SK-N-SH (cell line): ENCODE results near the gene ZSCAN10. TPM values are rescaled to one million over a fixed set of nuclear protein-coding genes. Genes with fewer than 3 reads are reported as not detected.

Source experiments
- CTCF ChIA-PET: fragments of 300-600, 350-600 bp; formaldehyde crosslinking; extraction: SDS; loops from one replicate; lab custom pipeline; 2021; lab: Yijun Ruan, JAX
- POLR2A ChIA-PET: fragments of 350-600 bp; sonication (Branson Sonifier 250); formaldehyde crosslinking; extraction: SDS; loops from one replicate; lab custom pipeline; 2020; ENCODE audit warnings: antibody characterized with exemption, inconsistent platforms; lab: Yijun Ruan, JAX
- DNase-seq: peaks from one replicate; pipeline ENCODE4 v3.0.0; 2012
- H2AFZ ChIP-seq: fragments of 200-600 bp; sonication (generic); 2 replicates; pipeline ENCODE4 v1.8.1; 2016; ENCODE audit warnings: antibody characterized with exemption, mild to moderate bottlenecking, low read depth
- H3F3A ChIP-seq: fragments of 200-600 bp; sonication (generic); replicated peaks from 2 replicates; pipeline ENCODE3; 2016; ENCODE audit warnings: antibody characterized with exemption, mild to moderate bottlenecking; ENCODE audit not compliant: insufficient read depth
- H3K27ac ChIP-seq, 2 experiments: fragments of 200-500 bp in 1 of 2; fragments of 200-600 bp in 1 of 2; sonication (Bioruptor generic) in 1 of 2; sonication (generic), shearing (Covaris generic) in 1 of 2; 2 replicates each; pipeline versions ENCODE4 v1.5.1 to v1.6.1; 2014 to 2016; ENCODE audit warnings: low read depth in 2 of 2, inconsistent platforms in 1 of 2, low read length in 1 of 2, mild to moderate bottlenecking in 1 of 2, mixed read lengths in 1 of 2
- H3K27me3 ChIP-seq: fragments of 200-600 bp; sonication (generic), shearing (Covaris generic); 2 replicates; pipeline ENCODE4 v1.6.1; 2016; ENCODE audit warnings: mixed run types; ENCODE audit not compliant: insufficient read depth
- H3K36me3 ChIP-seq, 2 experiments: fragments of 200-500 bp in 1 of 2; fragments of 200-600 bp in 1 of 2; sonication (Bioruptor generic) in 1 of 2; sonication (generic) in 1 of 2; replicated peaks in 1 of 2; 2 replicates each; pipeline versions ENCODE3 to v1.5.1; 2014 to 2016; ENCODE audit warnings: low read length in 1 of 2, mild to moderate bottlenecking in 1 of 2; ENCODE audit not compliant: insufficient read depth in 2 of 2, control insufficient read depth in 1 of 2
- H3K4me1 ChIP-seq, 2 experiments: fragments of 200-500 bp in 1 of 2; fragments of 200-600 bp in 1 of 2; sonication (Bioruptor generic) in 1 of 2; sonication (generic), shearing (Covaris generic) in 1 of 2; 2 replicates each; pipeline versions ENCODE4 v1.5.1 to v1.6.1; 2014 to 2016; ENCODE audit warnings: low read depth in 1 of 2, low read length in 1 of 2, mixed run types in 1 of 2; ENCODE audit not compliant: insufficient read depth in 2 of 2, control insufficient read depth in 1 of 2
- H3K4me2 ChIP-seq: fragments of 200-600 bp; sonication (generic), shearing (Covaris generic); 2 replicates; pipeline ENCODE4 v1.6.1; 2017; ENCODE audit warnings: mixed run types
- H3K4me3 ChIP-seq, 2 experiments: fragments of 200-500 bp in 1 of 2; fragments of 200-600 bp in 1 of 2; sonication (Bioruptor generic) in 1 of 2; sonication (generic), shearing (Covaris generic) in 1 of 2; 2 replicates each; pipeline versions ENCODE4 v1.5.1 to v1.8.1; 2014 to 2016; ENCODE audit warnings: low read depth in 2 of 2, inconsistent platforms in 1 of 2, low read length in 1 of 2, mild to moderate bottlenecking in 1 of 2, mixed read lengths in 1 of 2, moderate library complexity in 1 of 2
- H3K79me2 ChIP-seq: fragments of 200-600 bp; sonication (generic); 2 replicates; pipeline ENCODE4 v1.8.1; 2017; ENCODE audit warnings: mild to moderate bottlenecking; ENCODE audit not compliant: insufficient read depth
- H3K9ac ChIP-seq: fragments of 200-600 bp; sonication (generic); 2 replicates; pipeline ENCODE4 v1.6.1; 2017; ENCODE audit warnings: mixed run types
- H3K9me2 ChIP-seq: fragments of 200-600 bp; sonication (generic); 2 replicates; pipeline ENCODE4 v1.6.1; 2017; ENCODE audit warnings: mixed run types
- H3K9me3 ChIP-seq: fragments of 200-600 bp; sonication (generic); 2 replicates; pipeline ENCODE4 v1.6.1; 2017; ENCODE audit warnings: mixed run types, mild to moderate bottlenecking, moderate library complexity
- H4K20me1 ChIP-seq: fragments of 200-600 bp; sonication (generic); 2 replicates; pipeline ENCODE4 v1.6.1; 2017; ENCODE audit warnings: mild to moderate bottlenecking, mixed run types; ENCODE audit not compliant: insufficient read depth
- CHD2 ChIP-seq: fragments of 150-350 bp; IDR thresholded peaks from 2 replicates; pipeline ENCODE4 v1.6.1; 2018; ENCODE audit warnings: low read length; ENCODE audit not compliant: partially characterized antibody
- ELF1 ChIP-seq: IDR thresholded peaks from 2 replicates; pipeline ENCODE4 v1.4.0; 2012
- EP300 ChIP-seq, 2 experiments: IDR thresholded peaks; 2 replicates each; pipeline versions ENCODE4 v1.4.0 to v1.6.1; 2012; ENCODE audit warnings: borderline replicate concordance in 1 of 2, low read depth in 1 of 2, low read length in 1 of 2
- FOXJ3 ChIP-seq: sonication (generic); formaldehyde crosslinking; IDR thresholded peaks from 2 replicates; pipeline ENCODE4 v1.5.1; 2020; ENCODE audit warnings: mild to moderate bottlenecking, missing genetic modification reagents
- GATA2 ChIP-seq: sonication (generic); formaldehyde crosslinking; IDR thresholded peaks from 2 replicates; pipeline ENCODE4 v1.5.0; 2020; ENCODE audit warnings: mild to moderate bottlenecking, missing genetic modification reagents
- MEF2A ChIP-seq: IDR thresholded peaks from 2 replicates; pipeline ENCODE4 v1.4.0; 2012; ENCODE audit warnings: low read depth, borderline replicate concordance
- MXI1 ChIP-seq: IDR thresholded peaks from 2 replicates; pipeline ENCODE4 v1.6.1; 2012; ENCODE audit warnings: mild to moderate bottlenecking, low read depth, low read length, improper control_type of control experiment
- NRF1 ChIP-seq: IDR thresholded peaks from 2 replicates; pipeline ENCODE4 v1.6.1; 2012; ENCODE audit warnings: low read depth, mild to moderate bottlenecking, low read length
- RAD21 ChIP-seq: IDR thresholded peaks from 2 replicates; pipeline ENCODE4 v1.6.1; 2012; ENCODE audit warnings: mild to moderate bottlenecking, low read length
- RFX5 ChIP-seq: IDR thresholded peaks from 2 replicates; pipeline ENCODE4 v1.6.1; 2012; ENCODE audit warnings: mild to moderate bottlenecking, improper control_type of control experiment, low read length
- SIN3A ChIP-seq: IDR thresholded peaks from 2 replicates; pipeline ENCODE4 v1.6.1; 2012; ENCODE audit warnings: low read depth, mild to moderate bottlenecking, low read length, moderate library complexity, borderline replicate concordance
- SMC3 ChIP-seq: IDR thresholded peaks from 2 replicates; pipeline ENCODE4 v1.6.1; 2012; ENCODE audit warnings: low read depth, low read length, improper control_type of control experiment
- TCF12 ChIP-seq: IDR thresholded peaks from 2 replicates; pipeline ENCODE4 v1.4.0; 2012
- USF1 ChIP-seq: IDR thresholded peaks from 2 replicates; pipeline ENCODE4 v1.4.0; 2012; ENCODE audit warnings: low read depth, borderline replicate concordance
- WGBS: methylation state at CpG from one replicate; pipeline ENCODE4 v1.1.6; 2017; ENCODE audit warnings: low lambda C conversion rate; 5-methylcytosine and 5-hydroxymethylcytosine counted together
- polyA plus RNA-seq, 3 experiments: library from polyadenylated mRNA; depleted of rRNA; stranded (reverse); fragments of >200 nt; gene quantifications; 2 replicates each; pipeline ENCODE4 v1.2.3, GENCODE V29; 2012
- TF ChIP-seq, protein P1 (sequence below): IDR thresholded peaks from 2 replicates; pipeline ENCODE4 v1.4.0; 2012; ENCODE audit warnings: low read depth
- TF ChIP-seq, protein P2 (sequence below): fragments of 150-350 bp; IDR thresholded peaks from 2 replicates; pipeline ENCODE4 v1.6.1; 2016; ENCODE audit warnings: mild to moderate bottlenecking, low read depth, low read length

Gene ZSCAN10
- polyA plus RNA-seq, 1 of the 3 experiments (the other 2 are of a cell fraction), result 0.05 TPM

DNA sequence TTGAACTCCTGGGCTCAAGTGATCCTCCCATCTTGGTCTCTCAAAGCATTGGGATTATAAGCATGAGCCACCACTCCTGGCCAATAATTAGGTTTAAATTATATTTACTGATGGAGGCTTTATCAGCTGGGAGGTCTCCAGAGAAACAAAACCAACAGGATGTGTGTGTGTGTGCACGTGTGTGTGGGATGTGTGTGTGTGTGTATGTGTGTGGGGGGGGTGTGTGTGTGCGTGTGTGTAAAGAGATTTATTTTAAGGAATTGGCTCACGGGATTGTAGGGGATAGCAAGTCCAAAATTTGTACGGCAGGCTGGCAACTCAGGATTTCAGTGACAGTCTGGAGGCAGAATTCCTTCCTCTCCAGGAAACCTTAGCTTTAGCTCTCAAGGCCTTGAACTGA is 48.1 kb downstream of the ZSCAN10 start:
- Histone ChIP-seq H3K36me3 (no peaks in the 10 kb centered on the region), H2AFZ (no peak overlapping the region), H3K9me2 (no peaks in the 10 kb centered on the region), H3K27me3 (peaks cover 37% of the 10 kb centered on the region), H4K20me1 (no peaks in the 10 kb centered on the region), H3K9me3 (no peaks in the 10 kb centered on the region), H3K27ac (no peak overlapping the region), H3F3A (peaks cover 4% of the 10 kb centered on the region), H3K9ac (no peak overlapping the region), H3K4me2 (no peak overlapping the region), H3K4me3 (no peak overlapping the region), H3K79me2 (no peaks in the 10 kb centered on the region), H3K4me1 (no peaks in the 10 kb centered on the region; a peak in 1 of 4 replicates)
- no peak for TF ChIP-seq MEF2A
- no peak for TF ChIP-seq NRF1
- TF ChIP-seq EP300 (IDR thresholded peaks at IDR 0.05; ENCODE audit: borderline replicate concordance in 1 of 2, low read depth in 1 of 2, low read length in 1 of 2), result no peak
- TF ChIP-seq CHD2, result no peak
- no peak for TF ChIP-seq RFX5
- TF ChIP-seq FOXJ3, result no peak
- no peak for TF ChIP-seq GATA2 (CRISPR knock-in tag)
- TF ChIP-seq, protein P1, sequence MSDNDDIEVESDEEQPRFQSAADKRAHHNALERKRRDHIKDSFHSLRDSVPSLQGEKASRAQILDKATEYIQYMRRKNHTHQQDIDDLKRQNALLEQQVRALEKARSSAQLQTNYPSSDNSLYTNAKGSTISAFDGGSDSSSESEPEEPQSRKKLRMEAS, result no peak
- 59% methylated on average over 4 of the region's 4 CpGs for WGBS
- ChIA-PET CTCF (interaction anchor here (0.9 to 5.8 kb wide), 4 partner anchors 9 to 124 kb away, joined by 3 to 57 read pairs (median 3); no protein-coding TSS in a partner anchor), POLR2A (no interaction called here)
- no peak for DNase-seq

DNA sequence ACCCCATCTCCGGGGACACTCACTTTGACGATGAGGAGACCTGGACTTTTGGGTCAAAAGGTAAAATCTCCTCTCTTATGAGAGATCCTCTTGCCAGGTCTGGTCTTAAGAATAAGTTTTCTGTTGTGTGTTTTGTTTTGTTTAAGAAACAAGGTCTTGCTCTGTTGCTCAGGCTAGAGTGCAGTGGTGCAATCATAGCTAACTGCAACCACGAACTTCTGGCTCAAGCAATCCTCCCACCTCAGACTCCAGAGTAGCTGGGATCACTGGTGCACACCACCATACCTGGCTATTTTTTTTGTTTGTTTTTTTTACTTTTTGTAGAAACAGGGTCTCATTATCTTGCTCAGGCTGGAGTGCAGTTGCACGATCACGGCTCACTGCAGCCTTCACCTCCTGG is 48.6 kb downstream of the ZSCAN10 start:
- Histone ChIP-seq H3K4me2 (no peak overlapping the region), H3K4me1 (no peaks in the 10 kb centered on the region; a peak in 1 of 4 replicates), H2AFZ (no peak overlapping the region), H3K27me3 (peaks cover 42% of the 10 kb centered on the region), H3K4me3 (no peak overlapping the region), H3K27ac (no peak overlapping the region), H3F3A (peaks cover 4% of the 10 kb centered on the region), H3K9me3 (no peaks in the 10 kb centered on the region), H4K20me1 (no peaks in the 10 kb centered on the region), H3K36me3 (no peaks in the 10 kb centered on the region), H3K9ac (no peak overlapping the region), H3K9me2 (no peaks in the 10 kb centered on the region), H3K79me2 (no peaks in the 10 kb centered on the region)
- ChIA-PET CTCF (interaction anchor here (1.9 to 5.8 kb wide), 3 partner anchors 9 to 22 kb away, joined by 8 to 57 read pairs (median 42); no protein-coding TSS in a partner anchor), POLR2A (interaction anchor here (0.7 kb wide), 1 partner anchor 22 kb away, joined by 4 read pairs; no protein-coding TSS in a partner anchor)
- TF ChIP-seq MXI1 (no peak), SIN3A (no peak), SMC3 (no peak), USF1 (no peak), TCF12 (no peak), RFX5 (no peak), FOXJ3 (no peak), RAD21 (no peak), ELF1 (no peak)
- TF ChIP-seq, protein P2, sequence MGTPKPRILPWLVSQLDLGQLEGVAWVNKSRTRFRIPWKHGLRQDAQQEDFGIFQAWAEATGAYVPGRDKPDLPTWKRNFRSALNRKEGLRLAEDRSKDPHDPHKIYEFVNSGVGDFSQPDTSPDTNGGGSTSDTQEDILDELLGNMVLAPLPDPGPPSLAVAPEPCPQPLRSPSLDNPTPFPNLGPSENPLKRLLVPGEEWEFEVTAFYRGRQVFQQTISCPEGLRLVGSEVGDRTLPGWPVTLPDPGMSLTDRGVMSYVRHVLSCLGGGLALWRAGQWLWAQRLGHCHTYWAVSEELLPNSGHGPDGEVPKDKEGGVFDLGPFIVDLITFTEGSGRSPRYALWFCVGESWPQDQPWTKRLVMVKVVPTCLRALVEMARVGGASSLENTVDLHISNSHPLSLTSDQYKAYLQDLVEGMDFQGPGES, result no peak
- no peak for DNase-seq
- 47% methylated on average over 5 of the region's 5 CpGs for WGBS
